Immature natural killer cell (primary cell): ENCODE results near the gene ADRB2. TPM values are rescaled to one million over a fixed set of nuclear protein-coding genes. Genes with fewer than 3 reads are reported as not detected.
A peak's percentile ranks its signal among the peaks of the same experiment; 100 is the strongest.
"Not testable (repeated sequence)": the region's sequence is repeated elsewhere in the genome, so short reads cannot be mapped to it uniquely, and the experiment has no call there.

Experiments used
- DNase-seq, 3 donors: peaks; one replicate each; pipeline ENCODE4 v3.0.0; 2022; ENCODE audit warnings: mixed read lengths in 1 of 3
- H3K27ac Mint-ChIP-seq, 6 donors: one replicate each; pipeline ENCODE4 v1.8.0; 2020; ENCODE audit warnings: mixed read lengths in 6 of 6, mild to moderate bottlenecking in 5 of 6, inconsistent platforms in 4 of 6, moderate library complexity in 3 of 6
- H3K27me3 Mint-ChIP-seq, 3 donors: one replicate each; pipeline ENCODE4 v1.8.0; 2020 to 2021; ENCODE audit warnings: low read depth in 3 of 3, mild to moderate bottlenecking in 3 of 3, mixed read lengths in 3 of 3, moderate library complexity in 3 of 3, inconsistent platforms in 1 of 3
- H3K36me3 Mint-ChIP-seq, 3 donors: one replicate each; pipeline ENCODE4 v1.8.0; 2020; ENCODE audit warnings: mixed read lengths in 3 of 3, inconsistent platforms in 2 of 3, mild to moderate bottlenecking in 2 of 3
- H3K4me1 Mint-ChIP-seq, 2 donors: one replicate each; pipeline ENCODE4 v1.8.0; 2020; ENCODE audit warnings: inconsistent platforms in 2 of 2, mild to moderate bottlenecking in 2 of 2, mixed read lengths in 2 of 2, moderate library complexity in 1 of 2
- H3K4me3 Mint-ChIP-seq, 5 donors: one replicate each; pipeline ENCODE4 v1.8.0; 2020; ENCODE audit warnings: mild to moderate bottlenecking in 5 of 5, mixed read lengths in 5 of 5, inconsistent platforms in 3 of 5, moderate library complexity in 3 of 5
- H3K9me3 Mint-ChIP-seq, 6 donors: one replicate each; pipeline ENCODE4 v1.8.0; 2020; ENCODE audit warnings: mild to moderate bottlenecking in 6 of 6, mixed read lengths in 6 of 6, inconsistent platforms in 4 of 6, moderate library complexity in 3 of 6
- polyA plus RNA-seq, 3 donors: library from polyadenylated mRNA; unstranded; fragments of 300-500 nt; fragmentation: Illumina TruSeq; gene quantifications; one replicate each; pipeline ENCODE4 v1.2.3, GENCODE V29; 2021

The ADRB2 gene
- polyA plus RNA-seq, 3 donors from 2014 or later, result 34.4 to 65.2 (median 54.1) TPM

DNA sequence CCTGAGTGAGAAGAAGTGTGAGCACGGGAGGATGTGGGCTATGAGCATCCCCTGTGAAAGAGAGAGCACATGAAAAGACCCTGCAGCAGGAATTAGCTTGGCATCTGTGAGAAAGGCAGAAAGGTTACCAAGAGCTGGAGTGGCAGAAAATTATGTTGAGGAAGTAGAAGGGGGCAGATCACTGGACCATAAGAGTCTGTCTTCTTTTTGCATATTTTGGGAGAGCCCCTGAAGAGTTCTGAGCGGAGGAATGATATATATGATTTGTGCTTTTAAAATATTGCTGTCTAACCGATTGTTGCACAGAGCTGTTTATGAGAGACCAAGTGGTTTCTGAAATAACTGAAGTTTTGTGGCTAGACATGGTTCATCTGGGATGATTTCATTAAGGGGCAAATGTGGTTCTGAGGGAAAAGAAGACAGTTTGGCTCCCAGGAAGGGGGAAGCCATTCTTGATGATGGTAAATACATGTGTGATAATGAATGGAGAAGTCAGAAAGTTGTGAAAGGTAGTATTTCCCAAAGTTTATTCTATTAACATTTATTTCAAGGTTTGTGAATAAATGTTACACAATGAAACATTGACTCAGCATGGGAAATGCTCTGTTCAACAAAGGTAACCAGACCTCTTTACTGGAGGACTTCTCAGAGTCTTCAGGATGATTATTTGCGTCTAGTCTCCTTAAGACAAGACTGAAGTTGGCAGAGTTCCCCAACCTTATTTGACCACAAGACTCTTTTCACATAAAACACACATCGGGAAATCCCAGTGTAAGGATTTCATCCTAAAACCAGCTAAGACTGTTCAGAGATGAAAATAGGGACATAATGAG is 31.5 kb upstream of the ADRB2 start:
- H3K27me3 Mint-ChIP-seq, result peaks cover 4 to 7% (median 7%) of the 10 kb centered on the region in 3 donors
- H3K27ac Mint-ChIP-seq, result no peak overlapping the region
- H3K9me3 Mint-ChIP-seq, result peaks cover 0 to 2% (median 0%) of the 10 kb centered on the region in 6 donors
- H3K4me1 Mint-ChIP-seq, result no peaks in the 10 kb centered on the region
- no peak overlapping the region for H3K4me3 Mint-ChIP-seq
- DNase-seq, result no peak
- H3K36me3 Mint-ChIP-seq, result peaks cover 0 to 5% (median 0%) of the 10 kb centered on the region in 3 donors

DNA sequence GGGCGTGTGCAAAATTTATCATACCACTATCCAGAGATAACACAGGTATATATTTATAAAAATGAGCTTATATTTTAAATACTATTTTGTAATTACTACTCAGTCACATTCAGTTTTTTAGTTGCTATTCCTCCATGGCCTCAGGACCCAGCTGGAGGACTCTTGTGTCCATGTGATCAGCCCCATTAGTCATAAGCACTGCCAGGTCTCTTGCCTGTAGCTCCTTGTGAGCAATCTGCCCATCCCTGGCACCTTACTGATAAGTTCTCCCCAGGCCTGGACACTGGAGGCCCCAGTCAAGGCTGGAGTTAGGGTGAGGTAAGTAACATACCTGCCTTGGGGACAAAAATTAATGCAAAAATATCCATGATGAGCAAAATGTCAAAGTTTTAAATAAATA is 29.5 kb upstream of the ADRB2 start:
- Mint-ChIP-seq H3K27ac (no peak overlapping the region), H3K4me1 (no peaks in the 10 kb centered on the region), H3K4me3 (no peak overlapping the region), H3K27me3 (peaks cover 4 to 12% (median 6%) of the 10 kb centered on the region in 3 donors), H3K36me3 (peaks cover 0 to 5% (median 0%) of the 10 kb centered on the region in 3 donors), H3K9me3 (peaks cover 0 to 2% (median 0%) of the 10 kb centered on the region in 6 donors)
- DNase-seq, result no peak

DNA sequence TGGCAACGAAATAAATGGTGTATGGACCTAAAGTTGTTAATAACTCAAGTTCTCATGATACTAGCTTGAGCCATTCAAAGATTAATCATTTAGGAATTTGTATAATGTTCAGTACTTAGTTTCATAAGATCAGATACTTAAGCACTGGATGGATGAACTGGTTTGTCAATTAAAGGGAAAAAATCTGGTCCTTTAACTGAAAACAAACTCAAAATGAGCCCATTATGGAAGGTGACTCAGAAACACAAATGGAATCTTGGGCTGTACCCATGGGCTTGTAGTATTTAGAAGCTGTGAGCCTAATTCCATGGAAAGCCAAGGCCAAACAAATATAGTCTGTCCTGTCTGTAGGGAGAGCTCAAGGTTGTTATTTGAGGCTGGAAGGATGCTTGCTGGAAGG is 27.6 kb upstream of the ADRB2 start:
- no peak for DNase-seq
- peaks cover 0 to 5% (median 0%) of the 10 kb centered on the region in 3 donors for H3K36me3 Mint-ChIP-seq
- peaks cover 0 to 2% (median 0%) of the 10 kb centered on the region in 6 donors for H3K9me3 Mint-ChIP-seq
- H3K4me3 Mint-ChIP-seq, result no peak overlapping the region
- H3K27me3 Mint-ChIP-seq, result peaks cover 3 to 12% (median 4%) of the 10 kb centered on the region in 3 donors
- H3K27ac Mint-ChIP-seq, result no peak overlapping the region
- H3K4me1 Mint-ChIP-seq, result no peaks in the 10 kb centered on the region

DNA sequence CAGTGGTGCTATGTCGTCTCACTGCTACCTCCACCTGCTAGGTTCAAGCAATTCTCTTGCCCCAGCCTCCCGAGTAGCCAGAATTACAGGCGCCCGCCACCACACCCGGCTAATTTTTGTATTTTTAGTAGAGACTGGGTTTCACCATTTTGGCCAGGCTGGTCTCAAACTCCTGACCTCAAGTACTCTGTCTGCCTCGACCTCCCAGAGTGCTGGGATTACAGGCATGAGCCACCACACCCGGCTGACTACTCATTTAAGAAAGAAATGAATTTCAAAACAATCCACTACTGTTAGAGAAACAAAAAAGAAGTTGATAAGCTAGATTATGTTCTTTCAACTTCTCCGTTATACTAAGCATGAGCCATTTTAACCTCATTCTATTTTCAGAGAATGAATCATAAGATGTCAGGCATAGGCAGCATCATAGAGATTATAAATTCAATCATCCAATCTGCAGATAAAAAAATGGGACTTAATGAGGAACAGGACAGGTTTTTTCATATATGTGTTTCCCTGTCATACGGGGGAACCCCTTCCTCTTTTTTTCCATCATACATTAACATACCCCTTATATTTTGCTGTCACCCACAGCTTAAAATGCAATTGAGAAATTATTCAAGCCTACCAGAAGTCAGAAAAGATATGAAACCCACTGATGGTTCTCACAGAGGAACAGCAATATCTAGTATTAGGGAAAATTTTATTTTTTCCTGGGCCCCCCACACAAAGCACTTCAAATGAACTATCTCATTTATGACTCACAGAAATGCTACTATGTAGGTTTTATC is 26.5 kb upstream of the ADRB2 start:
- Mint-ChIP-seq H3K36me3 (no peaks in the 10 kb centered on the region), H3K4me1 (no peaks in the 10 kb centered on the region), H3K27ac (no peak overlapping the region), H3K27me3 (peaks cover 4 to 14% (median 6%) of the 10 kb centered on the region in 3 donors), H3K4me3 (no peak overlapping the region), H3K9me3 (peaks cover 0 to under 1% (median 0%) of the 10 kb centered on the region in 6 donors)
- no peak for DNase-seq

DNA sequence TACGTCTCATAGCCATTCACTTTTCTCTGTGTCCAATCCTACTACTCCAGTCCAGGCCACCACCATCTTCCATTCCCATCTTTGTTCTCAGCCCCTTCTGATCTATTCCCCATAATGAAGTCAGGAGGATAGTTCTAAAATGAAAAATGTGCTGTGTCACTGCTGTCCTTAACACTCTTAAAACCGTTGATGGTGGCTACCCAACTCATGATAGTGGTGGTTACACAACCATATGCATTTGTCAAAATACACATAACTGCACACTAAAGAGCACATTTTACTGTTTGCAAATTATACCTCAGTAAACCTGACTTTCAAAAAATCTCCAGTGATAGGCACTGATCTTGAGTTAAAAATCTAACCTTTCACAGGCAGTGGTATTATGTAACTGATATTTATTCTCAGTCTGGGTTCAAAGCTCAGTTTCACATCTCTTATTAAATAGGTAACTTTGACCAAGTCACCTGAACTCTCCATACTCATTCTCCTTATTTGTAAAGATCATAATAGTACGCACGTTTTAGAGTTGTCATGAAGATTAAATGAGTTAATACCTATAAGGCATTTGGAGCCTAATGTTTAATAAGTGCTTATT is 24.6 kb upstream of the ADRB2 start:
- Mint-ChIP-seq H3K4me1 (no peaks in the 10 kb centered on the region), H3K27ac (no peak overlapping the region), H3K9me3 (no peaks in the 10 kb centered on the region), H3K36me3 (no peaks in the 10 kb centered on the region), H3K4me3 (no peak overlapping the region), H3K27me3 (peaks cover 3 to 14% (median 4%) of the 10 kb centered on the region in 3 donors)
- DNase-seq, result no peak

DNA sequence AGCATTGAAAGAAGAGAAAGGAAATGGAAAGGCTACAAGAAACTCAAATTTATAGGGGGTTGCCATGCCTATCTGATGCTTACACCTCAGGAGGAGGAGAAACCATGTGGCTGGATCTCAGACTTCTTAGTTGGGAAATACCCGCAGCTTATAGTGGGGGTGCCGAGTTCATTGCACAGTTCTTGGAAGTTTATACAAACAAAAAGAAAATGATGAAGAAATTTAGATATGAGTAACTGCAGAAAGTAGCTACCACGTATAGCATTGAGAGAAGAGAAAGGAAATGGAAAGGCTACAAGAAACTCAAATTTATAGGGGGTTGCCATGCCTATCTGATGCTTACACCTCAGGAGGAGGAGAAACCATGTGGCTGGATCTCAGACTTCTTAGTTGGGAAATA is 23.0 kb upstream of the ADRB2 start:
- peaks cover 2 to 14% (median 3%) of the 10 kb centered on the region in 3 donors for H3K27me3 Mint-ChIP-seq
- not testable (repeated sequence) for H3K4me1 Mint-ChIP-seq, DNase-seq, H3K9me3 Mint-ChIP-seq, H3K36me3 Mint-ChIP-seq, H3K27ac Mint-ChIP-seq, H3K4me3 Mint-ChIP-seq

DNA sequence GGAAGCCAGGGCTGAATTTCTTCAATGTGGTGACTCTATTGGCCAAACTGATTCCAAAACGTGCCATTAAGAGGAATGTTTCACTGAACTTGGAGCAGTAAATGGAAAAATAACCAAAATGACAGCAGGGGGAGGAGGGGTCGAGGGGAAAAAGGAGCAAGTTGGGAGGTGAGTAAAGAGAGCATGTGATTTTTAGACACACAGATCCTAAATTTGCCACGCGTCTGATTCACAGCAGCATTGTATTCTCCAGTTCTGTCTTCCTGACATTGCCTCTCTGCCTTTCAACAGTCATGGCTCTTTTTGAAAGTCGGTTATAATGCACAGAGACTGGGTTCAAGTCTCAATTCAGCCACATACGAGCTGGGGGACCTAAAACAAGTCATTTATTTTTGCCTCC is 22.0 kb upstream of the ADRB2 start:
- H3K4me1 Mint-ChIP-seq, result peaks cover 11 to 14% of the 10 kb centered on the region in 2 donors
- no peak for DNase-seq
- peaks cover 2 to 11% (median 3%) of the 10 kb centered on the region in 3 donors for H3K27me3 Mint-ChIP-seq
- no peaks in the 10 kb centered on the region for H3K36me3 Mint-ChIP-seq
- no peak overlapping the region for H3K4me3 Mint-ChIP-seq
- no peaks in the 10 kb centered on the region for H3K9me3 Mint-ChIP-seq
- H3K27ac Mint-ChIP-seq, result no peak overlapping the region

DNA sequence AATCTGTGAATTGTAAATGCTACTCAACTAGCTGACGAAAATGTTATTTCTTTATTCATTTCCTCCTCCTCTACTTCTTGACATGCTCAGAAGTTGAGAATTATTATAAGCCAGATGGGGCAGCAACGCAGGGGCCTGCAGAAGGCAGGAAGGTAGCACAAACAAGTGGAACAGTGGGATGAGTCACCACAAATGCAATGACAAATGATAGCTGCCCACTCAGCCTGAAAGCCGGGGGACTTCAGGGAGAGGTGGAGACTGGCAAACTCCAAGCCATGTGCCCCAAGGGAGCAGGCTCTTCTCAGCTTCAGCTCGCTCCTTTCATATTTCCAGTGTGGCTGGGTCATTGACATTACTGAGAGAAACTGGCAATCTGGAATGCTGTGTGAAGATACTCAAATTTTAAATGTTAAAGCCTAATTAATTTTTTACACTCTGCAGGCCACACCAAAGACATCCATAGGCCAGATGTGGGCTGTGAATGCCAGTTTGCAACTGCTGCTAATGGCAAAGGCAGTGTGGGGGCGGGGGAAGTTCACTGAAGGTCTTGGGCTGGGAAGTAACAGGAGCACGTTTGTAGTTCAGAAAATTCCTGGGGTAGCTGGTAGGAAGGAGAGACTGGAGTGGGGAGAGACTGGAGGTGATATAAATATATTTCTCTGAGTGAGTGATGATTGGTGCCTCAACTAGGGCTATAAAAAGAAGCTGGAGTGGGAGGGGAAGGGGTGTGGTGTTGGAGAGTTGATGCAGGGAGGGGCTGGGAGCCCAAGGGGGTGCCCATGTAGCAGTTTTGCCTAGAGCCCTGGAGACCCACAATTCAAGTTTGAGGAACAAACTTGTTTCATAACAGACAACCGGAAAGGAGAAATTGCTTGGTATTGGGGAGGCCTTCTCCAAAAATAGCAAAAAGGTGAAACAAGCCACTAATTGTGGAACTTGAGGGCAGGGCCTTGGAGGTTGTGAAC is 20.8 kb upstream of the ADRB2 start:
- no peak for DNase-seq
- Mint-ChIP-seq H3K27me3 (peaks cover 0 to 9% (median 3%) of the 10 kb centered on the region in 3 donors), H3K4me3 (no peak overlapping the region), H3K4me1 (peaks cover 23 to 25% of the 10 kb centered on the region in 2 donors), H3K9me3 (no peaks in the 10 kb centered on the region), H3K27ac (peak overlapping the region in 1 of 6 donors; percentile 14), H3K36me3 (no peaks in the 10 kb centered on the region)

DNA sequence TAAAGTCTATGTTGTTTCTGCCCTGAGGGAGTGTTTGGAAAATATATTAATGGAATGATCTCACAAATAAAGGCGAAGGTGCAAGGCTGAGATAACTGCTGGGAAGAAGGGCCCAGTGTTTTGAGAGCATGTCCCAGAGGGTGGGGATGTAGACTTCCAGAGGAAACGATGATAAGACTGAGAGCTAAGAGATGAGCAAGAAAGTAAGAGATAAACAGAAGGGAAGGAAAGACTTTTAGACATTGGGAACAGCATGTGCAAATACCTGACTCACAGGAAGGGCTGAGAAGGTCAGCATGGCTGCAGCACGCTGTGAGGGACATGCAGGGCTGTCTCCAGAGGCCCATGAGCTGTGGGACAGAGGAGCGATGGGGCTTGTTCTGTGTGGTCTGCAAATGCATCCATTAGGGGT is 19.9 kb upstream of the ADRB2 start:
- Mint-ChIP-seq H3K27ac (peak overlapping the region in 4 of 6 donors; percentile 8 to 63 (median 36)), H3K9me3 (no peaks in the 10 kb centered on the region), H3K4me1 (peaks cover 29 to 32% of the 10 kb centered on the region in 2 donors), H3K27me3 (peaks cover 0 to 6% (median 3%) of the 10 kb centered on the region in 3 donors), H3K36me3 (no peaks in the 10 kb centered on the region), H3K4me3 (peak overlapping the region in 1 of 5 donors; percentile 3)
- DNase-seq, result no peak

DNA sequence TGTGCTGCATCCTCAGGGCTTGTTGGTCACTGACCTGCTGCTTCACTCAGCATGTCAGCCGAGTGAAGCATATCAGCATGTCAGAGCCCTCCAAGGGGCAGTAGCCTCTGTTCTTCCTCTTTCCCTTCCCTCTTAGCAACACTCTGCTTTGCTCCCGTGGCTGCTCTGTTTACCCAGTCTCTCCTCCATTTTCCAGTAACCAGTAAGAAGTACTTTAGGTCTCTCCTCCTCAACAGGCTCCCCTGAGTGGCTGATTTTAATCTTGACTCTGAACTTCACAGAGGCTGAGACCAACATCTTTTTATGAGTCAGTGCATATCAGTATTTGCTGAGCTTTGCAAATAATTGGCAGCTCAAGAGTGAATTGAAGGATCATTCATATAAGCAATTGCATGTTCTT is 18.6 kb upstream of the ADRB2 start:
- peak overlapping the region in 2 of 5 donors; percentile 6 to 27 for H3K4me3 Mint-ChIP-seq
- H3K9me3 Mint-ChIP-seq, result no peaks in the 10 kb centered on the region
- H3K27me3 Mint-ChIP-seq, result peaks cover 0 to 4% (median 3%) of the 10 kb centered on the region in 3 donors
- no peak for DNase-seq
- peak overlapping the region in 5 of 6 donors; percentile 20 to 45 (median 31) for H3K27ac Mint-ChIP-seq
- no peaks in the 10 kb centered on the region for H3K36me3 Mint-ChIP-seq
- peaks cover 33 to 38% of the 10 kb centered on the region in 2 donors for H3K4me1 Mint-ChIP-seq

DNA sequence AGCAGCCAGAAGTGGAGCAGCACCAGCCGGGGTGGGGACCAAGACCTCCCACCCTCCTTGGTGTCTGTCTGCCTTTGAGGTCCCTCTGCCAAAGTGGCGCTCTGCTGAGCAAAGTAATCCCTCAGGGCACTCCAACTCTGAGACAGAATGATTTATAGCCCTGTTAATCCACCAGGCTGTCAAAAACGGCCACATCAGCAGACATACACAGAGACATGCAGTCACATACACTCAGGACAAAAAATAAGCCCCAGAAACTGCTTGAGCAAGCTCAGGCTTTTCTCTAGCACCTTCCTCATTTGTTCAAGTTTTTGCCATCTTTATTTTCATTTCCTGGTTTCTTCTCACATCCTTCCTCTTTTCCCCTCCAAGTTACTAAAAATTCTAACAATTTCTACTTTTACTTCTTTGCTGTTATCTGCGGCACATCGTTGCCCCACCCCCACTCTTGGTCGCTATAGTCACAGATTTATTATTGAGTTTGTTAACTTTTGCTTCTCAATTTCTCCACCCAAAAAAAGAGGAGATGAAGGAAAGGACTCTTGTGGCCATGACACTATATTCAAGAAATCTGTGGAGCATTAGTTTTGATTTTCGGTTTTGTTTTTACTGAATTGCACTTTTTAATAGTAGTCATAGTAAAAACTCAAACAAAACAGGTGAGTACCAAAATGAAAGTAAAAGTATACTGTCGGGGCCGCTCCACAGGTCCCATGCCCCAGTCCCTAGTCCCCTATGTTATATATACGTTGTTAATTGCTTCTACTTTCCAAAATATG is 17.4 kb upstream of the ADRB2 start:
- H3K4me1 Mint-ChIP-seq, result peaks cover 33 to 38% of the 10 kb centered on the region in 2 donors
- peak overlapping the region; percentile 90 to 95 (median 93) for H3K4me3 Mint-ChIP-seq
- no peaks in the 10 kb centered on the region for H3K9me3 Mint-ChIP-seq
- DNase-seq, result peak; percentile 51 to 55 (median 53)
- no peaks in the 10 kb centered on the region for H3K36me3 Mint-ChIP-seq
- H3K27ac Mint-ChIP-seq, result peak overlapping the region; percentile 82 to 94 (median 92)
- peaks cover 0 to 3% (median 0%) of the 10 kb centered on the region in 3 donors for H3K27me3 Mint-ChIP-seq

DNA sequence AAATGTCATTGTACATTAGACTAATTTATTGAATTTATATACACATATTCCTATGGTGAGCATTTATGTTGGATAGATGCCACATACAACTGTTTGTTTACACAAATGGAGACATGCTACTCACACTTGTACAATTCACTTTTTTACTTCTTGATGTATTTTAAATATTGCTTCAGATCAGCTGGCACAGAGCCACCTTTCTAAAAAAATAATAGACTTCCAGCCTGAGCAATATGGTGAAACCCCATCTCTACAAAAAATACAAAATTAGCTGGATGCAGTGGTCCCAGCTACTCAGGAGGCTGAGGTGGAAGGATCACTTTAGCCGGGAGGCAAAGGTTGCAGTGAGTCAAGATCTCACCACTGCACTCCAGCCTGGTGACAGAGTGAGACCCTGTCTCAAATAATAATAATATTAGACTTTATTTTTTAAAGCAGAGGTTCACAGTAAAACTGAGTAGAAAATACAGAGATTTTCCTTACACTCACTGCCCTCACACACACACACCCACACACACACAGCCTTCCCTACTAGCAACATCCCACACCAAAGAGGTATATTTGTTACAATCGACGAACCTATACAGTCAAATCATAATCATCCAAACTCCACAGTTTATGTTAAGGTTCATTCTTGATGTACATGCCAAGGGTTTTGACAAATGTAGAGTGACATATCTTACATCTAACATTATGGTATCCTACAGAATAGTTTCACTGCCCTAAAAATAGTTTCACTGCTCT is 16.5 kb upstream of the ADRB2 start:
- H3K4me1 Mint-ChIP-seq, result peaks cover 33 to 38% of the 10 kb centered on the region in 2 donors
- H3K27me3 Mint-ChIP-seq, result no peaks in the 10 kb centered on the region
- no peak for DNase-seq
- no peaks in the 10 kb centered on the region for H3K9me3 Mint-ChIP-seq
- no peaks in the 10 kb centered on the region for H3K36me3 Mint-ChIP-seq
- peak overlapping the region; percentile 82 to 94 (median 93) for H3K27ac Mint-ChIP-seq
- H3K4me3 Mint-ChIP-seq, result peak overlapping the region; percentile 90 to 95 (median 93)
